ENCODE data around the gene NRXN3.
A peak's percentile ranks its signal among the peaks of the same experiment; 100 is the strongest.
"Not testable (repeated sequence)": the region's sequence is repeated elsewhere in the genome, so short reads cannot be mapped to it uniquely, and the experiment has no call there.

Gene NRXN3

DNA sequence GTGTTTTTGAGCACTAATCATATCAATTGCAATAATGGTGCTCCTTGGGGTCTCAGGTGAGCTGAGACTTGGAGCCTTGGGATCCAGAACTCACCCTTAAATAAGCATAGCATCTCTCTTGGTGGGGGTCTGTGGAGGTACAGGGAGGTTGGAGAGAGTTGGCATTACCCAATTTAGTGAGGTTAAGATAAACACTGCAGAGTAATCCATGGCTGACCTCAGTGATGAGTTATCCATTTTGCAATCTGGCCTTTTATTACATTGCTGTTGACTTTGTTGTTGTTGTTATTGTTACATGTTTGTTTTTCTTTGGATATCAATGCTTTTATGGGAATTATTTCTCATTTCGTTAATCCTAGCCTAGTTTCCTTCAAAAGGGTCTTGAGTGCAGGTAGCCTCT is 373.3 kb downstream of the NRXN3 start:
- no peak overlapping the region for H3K4me3 ChIP-seq (replicated peaks; ENCODE audit: low read depth, low read length)
- TF ChIP-seq CTCF (IDR thresholded peaks at IDR 0.05; ENCODE audit: low read depth, low read length, missing control alignments) = no peak
- DNase-seq (ENCODE audit: extremely low read depth, low read depth) = no peak

DNA sequence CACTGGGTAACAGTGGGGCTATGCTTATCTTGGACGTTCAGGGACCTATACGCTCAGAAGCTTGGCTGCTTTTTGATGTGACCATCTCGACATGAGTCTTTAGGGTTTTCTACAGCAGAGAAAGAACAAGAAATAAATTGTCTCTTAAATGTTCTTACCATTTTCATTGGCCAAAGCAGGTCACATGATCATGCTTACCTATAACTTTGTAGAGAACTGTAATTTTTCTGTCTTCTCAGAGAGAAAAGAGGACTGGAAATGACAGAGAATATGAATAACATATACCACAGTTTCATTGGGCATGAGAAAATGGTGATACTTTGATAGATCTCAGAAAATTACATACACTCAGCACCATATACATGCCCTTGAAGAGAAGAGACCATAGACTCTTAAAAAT is 390.9 kb downstream of the NRXN3 start:
- no peak overlapping the region for H3K4me3 ChIP-seq (replicated peaks; ENCODE audit: low read depth, low read length)
- no peak for TF ChIP-seq CTCF (IDR thresholded peaks at IDR 0.05; ENCODE audit: low read depth, low read length, missing control alignments)
- no peak for DNase-seq (ENCODE audit: extremely low read depth, low read depth)

GRCh38 chr14:78566026-78566858 is 396.1 kb downstream of the NRXN3 start:
- peak; percentile 74 for TF ChIP-seq CTCF (IDR thresholded peaks at IDR 0.05; ENCODE audit: low read depth, low read length, missing control alignments)
- no peak overlapping the region for H3K4me3 ChIP-seq (replicated peaks; ENCODE audit: low read depth, low read length)
- DNase-seq (ENCODE audit: extremely low read depth, low read depth) = peak; percentile 31

DNA sequence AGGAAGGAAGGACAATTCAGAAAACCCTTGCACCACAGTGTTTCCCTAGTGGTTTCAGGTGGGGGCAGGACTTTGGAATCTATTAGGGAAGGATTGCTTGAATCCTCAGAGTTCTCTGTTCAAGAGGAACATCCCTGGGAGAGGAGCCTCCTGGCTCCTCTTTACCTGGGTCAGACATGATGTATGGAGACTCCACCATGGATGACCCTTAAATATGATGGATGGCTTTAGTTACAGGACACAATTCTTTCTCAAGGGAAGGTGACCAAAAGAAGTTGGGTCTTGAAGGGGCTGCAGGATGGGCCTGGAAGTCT is 396.6 kb downstream of the NRXN3 start:
- no peak overlapping the region for H3K4me3 ChIP-seq (replicated peaks; ENCODE audit: low read depth, low read length)
- TF ChIP-seq CTCF (IDR thresholded peaks at IDR 0.05; ENCODE audit: low read depth, low read length, missing control alignments) = no peak
- DNase-seq (ENCODE audit: extremely low read depth, low read depth) = no peak

DNA sequence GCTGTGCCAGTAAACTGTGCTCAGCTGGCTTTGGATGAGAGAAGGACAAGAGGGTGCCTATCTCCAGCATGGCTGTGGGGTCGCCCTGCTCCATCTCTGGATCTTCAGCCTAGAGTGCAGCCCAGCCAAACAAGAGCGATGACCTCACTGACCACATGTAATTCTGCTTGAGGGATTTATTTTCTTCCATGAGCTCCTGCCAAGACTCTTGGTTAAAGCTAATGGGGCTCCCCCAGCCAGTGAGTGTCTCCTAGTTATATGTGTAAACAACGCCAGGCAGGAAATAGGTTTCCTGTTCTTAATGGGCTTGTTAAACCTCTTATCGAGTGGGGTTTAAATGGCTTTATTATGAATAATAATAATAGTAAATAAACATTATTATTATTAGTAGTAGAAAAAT is 397.2 kb downstream of the NRXN3 start:
- H3K4me3 ChIP-seq (replicated peaks; ENCODE audit: low read depth, low read length) = no peak overlapping the region
- DNase-seq (ENCODE audit: extremely low read depth, low read depth) = no peak
- no peak for TF ChIP-seq CTCF (IDR thresholded peaks at IDR 0.05; ENCODE audit: low read depth, low read length, missing control alignments)

DNA sequence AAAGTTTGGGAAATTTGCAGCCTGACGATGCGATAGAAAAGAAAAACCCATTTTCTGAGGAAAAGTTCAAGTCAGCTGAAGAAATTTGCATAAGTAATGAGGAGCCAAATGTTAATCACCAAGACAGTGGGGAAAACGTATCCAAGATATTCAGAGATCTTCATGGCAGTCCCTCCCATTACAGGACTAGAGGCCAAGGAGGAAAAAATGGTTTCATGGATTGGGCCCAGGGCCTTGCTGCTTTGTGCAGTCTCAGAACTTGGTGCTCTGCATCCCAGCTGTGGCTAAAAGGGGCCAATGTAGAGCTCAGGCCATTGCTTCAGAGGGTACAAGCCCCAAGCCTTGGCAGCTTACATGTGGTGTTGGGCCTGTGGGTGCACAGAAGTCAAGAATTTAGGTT is 403.6 kb downstream of the NRXN3 start:
- H3K4me3 ChIP-seq (replicated peaks; ENCODE audit: low read depth, low read length) = not testable (repeated sequence)

GRCh38 chr14:78576437-78577166 is 406.4 kb downstream of the NRXN3 start:
- no peak overlapping the region for H3K4me3 ChIP-seq (replicated peaks; ENCODE audit: low read depth, low read length)
- no peak for TF ChIP-seq CTCF (IDR thresholded peaks at IDR 0.05; ENCODE audit: low read depth, low read length, missing control alignments)
- DNase-seq (ENCODE audit: extremely low read depth, low read depth) = no peak

More for the DNA sequence above, 403.6 kb downstream of the NRXN3 start:
- DNase-seq (ENCODE audit: extremely low read depth, low read depth) = not testable (repeated sequence)

Data from HFF-Myc (cell line).